HPDE6-E6E7 (cell line): ENCODE data around the gene SFTPA1.
"Not testable (repeated sequence)": the region's sequence is repeated elsewhere in the genome, so short reads cannot be mapped to it uniquely, and the experiment has no call there.

Experiments used
- DNase-seq: peaks from one replicate; pipeline ENCODE4 v3.0.0; 2011; ENCODE audit warnings: missing footprints; ENCODE audit errors: extremely low spot score

The SFTPA1 gene

DNA sequence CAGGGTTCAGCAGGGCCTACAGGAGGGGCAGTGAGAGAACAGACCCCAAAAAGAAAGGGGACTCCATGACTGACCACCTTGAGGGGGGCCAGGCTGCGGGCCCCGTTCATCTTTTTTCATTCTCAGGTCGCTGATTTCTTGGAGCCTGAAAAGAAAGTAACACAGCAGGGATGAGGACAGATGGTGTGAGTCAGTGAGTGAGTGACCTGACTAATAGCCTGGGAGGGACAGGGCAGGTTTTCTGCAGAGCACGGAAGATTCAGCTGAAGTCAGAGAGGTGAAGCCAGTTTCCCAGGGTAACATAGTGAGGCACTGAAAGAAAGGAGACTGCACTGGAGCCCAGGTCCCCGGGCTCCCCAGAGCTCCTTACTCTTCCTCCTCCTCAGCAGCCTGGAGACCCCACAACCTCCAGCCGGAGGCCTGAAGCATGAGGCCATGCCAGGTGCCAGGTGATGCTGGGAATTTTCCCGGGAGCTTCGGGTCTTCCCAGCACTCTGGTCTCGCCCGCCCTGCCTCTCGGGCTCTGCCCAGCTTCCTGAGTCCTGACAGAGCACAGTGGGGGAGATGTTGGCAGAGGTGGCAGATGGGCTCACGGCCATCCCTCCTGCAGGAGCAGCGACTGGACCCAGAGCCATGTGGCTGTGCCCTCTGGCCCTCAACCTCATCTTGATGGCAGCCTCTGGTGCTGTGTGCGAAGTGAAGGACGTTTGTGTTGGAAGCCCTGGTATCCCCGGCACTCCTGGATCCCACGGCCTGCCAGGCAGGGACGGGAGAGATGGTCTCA, 646 bp downstream of the SFTPA1 start:
- peak; percentile 37 for DNase-seq

DNA sequence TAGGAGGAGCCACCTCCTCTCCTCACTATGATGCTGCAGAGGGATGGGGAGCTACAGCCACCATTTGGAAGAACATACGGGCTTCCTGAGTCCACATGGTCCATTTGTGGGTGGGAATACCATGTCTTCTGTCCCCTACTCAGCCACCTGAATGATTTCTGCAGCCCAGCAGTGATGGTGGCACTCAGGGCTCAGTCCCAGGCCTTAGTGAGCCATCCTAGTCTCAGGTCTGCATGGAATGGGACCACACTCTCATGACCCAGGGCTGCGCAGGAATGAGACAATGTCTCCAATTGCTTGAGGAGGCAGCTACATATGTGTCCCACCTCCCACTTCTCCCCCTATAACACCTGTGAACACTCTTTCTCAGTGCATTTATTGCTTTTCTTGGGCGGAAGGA, 4.8 kb downstream of the SFTPA1 start:
- DNase-seq, result no peak

DNA sequence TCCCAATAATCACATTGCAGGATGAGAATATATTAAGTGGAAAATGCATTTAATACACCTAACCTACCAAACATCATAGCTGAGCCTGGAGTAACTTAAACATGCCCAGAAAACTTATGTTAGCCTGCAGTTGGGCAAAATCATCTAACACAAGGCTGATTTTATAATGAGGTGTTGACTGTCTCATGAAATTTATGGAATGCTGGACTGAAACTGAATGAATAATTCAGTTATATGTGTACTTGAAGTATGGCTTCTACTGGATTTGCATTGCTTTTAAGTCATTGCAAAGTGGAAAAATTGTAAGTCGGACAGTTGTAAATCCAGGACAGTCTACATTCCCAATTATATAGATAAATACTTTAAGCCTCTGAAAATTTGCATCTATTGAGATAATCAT, 5.4 kb downstream of the SFTPA1 start:
- no peak for DNase-seq

DNA sequence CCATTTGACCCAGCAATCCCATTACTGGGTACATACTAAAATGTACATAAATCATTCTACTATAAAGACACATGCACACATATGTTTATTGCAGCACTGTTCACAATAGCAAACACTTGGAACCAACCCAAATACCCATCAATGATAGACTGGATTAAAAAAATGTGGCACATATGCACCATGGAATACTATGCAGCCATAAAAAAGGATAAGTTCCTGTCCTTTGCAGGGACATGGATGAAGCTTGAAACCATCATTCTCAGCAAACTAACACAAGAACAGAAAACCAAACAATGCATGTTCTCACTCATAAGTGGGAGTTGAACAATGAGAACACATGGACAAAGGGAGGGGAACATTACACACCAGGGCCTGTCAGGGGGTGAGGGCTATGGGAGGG, 12.9 kb downstream of the SFTPA1 start:
- not testable (repeated sequence) for DNase-seq

DNA sequence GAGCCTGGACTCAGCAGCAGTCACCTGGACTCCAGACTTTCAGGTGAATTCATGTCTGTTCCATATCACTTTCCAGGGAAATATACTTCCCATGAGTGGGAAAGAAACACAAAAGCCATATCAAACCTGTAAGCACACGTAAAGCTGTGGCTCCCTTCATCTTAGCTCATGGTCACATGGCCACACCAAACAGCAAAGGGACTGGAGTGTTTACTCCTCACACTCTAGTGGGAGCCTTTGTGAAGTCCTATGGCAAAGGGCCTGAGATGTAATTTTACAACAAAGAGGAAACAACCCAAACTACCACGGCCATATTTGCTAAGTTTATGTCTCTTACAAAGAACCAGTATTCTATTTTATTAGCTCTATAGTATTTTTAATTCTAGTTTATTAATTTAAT, 16.3 kb downstream of the SFTPA1 start:
- no peak for DNase-seq

DNA sequence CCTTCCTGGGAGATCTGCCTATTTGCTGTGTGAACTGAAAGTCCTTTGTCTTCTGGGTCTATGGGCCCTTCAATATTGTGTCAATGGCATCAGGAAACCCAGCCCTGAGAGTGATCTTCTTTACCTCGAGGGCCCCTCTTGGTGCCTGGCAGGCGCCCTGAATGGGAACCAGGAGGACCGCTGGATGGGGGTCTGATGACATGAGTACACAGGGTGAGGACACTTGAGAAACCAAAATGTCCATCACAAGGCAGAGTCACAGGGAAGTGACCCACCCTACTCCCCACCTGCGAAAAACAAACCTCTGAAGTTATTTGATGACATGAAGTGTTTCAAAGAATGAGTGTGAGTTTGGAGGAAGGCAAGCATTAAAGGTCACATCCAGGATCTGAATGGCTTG, 17.3 kb downstream of the SFTPA1 start:
- DNase-seq, result no peak

DNA sequence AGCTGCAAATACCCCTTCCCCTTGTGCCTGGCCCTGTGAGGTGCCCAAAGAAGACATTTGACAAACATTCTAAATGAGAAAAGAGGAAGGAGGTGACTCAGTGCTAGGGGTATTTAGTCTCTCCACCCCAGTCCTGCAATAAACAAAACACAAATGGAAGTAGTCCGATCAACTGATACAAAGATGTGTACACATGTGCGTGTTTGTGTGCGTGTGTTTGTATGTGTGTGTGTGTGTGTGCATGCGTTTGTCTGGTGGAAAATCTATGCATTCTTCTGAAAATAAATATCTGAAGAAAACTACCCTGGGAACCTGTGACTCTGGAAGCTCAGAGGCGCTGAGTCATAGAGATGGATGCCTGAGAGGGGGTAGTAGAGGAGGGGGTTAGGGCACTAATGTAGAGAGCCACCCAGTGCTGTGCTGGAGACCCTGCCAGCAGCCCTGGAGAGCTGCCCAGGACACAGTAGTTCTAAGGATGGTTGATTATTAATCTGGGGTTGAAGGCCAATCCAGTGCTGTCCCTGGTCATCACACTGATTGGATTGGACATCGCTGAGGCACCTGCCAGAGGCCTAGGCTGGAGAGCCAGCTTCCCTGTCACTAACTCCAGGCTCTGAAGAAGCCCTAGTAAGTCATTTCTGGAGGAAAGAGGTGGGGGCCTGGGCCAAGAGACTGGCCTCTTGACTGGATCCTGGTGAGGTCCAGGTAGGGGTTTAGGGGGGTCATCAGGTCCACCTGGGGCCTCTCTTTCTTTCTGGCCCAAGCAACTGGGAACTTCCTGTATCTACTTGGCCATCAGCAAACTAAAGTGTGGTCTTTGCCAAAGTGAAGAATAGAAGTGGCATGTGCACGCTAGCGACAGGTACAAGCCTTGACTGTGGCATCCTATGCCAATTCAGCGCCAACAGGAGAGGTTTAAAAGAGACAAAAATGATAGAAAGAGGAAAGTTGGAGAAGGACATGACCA, 18.5 kb downstream of the SFTPA1 start:
- no peak for DNase-seq

DNA sequence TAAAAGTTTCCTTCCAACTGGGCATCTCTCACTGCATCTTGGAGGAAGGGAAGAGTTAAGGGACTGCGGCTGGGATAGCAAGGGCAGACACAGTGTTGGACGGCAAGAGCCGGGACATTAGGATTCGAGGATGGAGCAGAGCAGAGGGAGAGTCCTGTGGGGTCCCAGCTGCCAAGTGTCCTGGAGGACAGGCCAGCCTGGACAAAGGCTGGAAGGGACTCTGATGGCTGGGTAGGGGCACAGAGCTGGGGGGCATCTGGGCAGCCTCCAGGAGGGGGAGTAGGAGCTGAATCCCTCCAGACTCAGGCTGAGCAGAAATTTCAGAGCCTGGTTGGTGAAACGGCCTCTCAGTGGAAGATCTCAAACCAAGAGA, 19.2 kb downstream of the SFTPA1 start:
- no peak for DNase-seq

DNA sequence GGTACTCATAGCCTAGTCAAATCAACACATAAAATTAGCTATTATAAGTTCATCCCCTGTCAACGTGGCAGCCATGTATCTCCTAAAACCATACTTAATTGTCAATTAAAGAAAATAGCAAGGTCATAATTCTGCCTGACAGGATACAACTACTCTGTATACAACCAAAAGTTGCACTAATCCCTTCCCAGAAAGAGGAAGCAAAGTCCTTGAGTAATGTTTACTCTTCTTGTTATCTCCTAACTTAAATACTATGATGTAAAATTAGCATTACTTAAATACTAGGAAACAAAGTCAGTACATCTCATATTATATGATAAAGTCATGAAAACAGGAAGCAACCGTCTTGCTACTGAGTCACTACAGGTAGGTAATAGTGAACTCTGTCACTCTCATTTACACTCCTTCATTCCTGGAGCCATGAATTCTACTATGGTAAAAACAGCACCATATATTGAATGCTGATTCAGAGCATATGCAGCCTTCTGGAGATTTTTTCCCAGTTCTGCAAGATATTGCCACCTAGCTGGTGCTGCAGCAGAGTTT, 26.0 kb downstream of the SFTPA1 start:
- DNase-seq, result not testable (repeated sequence)

DNA sequence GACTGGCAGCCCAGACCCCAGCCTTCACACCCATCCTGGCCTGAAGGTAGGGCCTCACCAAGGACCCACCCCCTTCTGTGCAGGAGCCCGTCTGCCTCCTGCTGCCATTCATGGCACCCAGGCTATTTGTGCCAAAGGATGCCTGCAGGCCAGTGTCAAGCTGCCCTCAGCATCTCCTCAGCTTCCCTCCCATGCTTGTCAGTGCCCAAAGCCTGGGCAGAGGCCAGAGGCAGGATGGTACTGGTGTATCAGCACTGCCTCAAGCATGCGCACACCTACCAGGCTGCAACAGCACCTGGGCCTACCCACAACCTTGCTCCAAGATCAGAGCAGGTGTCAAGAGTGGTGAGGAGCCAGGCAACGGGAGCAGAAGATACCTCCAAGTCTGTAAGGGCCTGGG, 27.6 kb downstream of the SFTPA1 start:
- no peak for DNase-seq

DNA sequence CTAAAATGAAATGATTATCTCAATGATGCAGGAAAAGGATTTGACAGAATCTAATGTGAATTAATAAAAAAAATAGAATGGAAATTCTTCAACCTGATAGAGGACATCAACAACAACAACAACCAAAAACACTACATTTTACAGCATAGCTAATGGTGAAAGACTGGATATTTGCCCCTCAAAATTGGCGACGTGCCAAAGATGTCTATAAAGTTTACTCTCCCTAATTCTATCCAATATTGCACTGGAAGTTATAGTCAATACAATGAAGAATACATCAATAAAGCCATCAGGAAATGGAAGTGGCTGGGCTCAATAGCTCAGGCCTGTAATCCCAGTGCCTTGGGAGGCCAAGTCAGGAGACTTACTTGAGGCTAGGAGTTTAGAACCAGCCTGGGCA, 42.0 kb downstream of the SFTPA1 start:
- not testable (repeated sequence) for DNase-seq

DNA sequence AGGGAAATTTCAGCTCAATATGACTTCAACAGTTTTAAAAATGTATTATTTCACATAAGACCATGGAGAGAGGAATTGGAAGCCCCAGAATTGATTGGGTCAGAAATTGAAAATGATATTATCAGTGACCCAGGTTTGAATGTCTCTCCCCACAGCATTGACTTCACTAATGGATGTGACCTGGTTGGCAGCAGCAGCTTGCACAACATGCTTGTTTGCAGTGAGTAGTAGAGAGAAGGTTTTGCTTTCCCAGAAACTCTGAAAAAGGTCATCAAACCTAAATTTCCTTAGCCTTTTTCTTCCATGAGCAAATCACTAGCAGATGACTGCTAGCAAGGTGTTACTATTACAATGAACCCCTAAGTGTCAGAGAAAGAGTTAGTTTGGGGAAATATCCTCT, 52.5 kb downstream of the SFTPA1 start:
- DNase-seq, result not testable (repeated sequence)

DNA sequence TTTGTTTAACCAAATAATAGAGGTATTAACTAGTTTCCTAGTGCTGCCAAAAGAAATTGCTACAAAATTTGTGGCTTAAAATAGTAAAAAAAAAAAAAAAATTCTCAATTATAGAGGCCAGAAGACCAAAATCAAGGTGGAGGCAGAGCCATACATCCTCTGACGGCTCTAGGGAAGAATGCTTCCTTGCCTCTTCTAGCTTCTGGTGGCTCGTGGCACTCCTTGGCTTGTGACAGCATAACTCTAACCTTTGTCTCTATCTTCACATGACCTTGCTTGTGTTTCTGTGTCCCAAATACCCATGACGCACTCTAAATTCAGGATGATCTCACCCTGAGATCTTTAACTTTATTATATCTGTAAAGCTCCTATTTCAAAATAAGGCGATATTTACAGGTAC, 53.9 kb downstream of the SFTPA1 start:
- DNase-seq, result not testable (repeated sequence)
